HK-2 (cell line): Measurements from ENCODE around the gene HIBCH.
"Not testable (repeated sequence)": the region's sequence is repeated elsewhere in the genome, so short reads cannot be mapped to it uniquely, and the experiment has no call there.

Source experiments
- DNase-seq: peaks from one replicate; pipeline ENCODE4 v3.0.0-alpha.2; 2018; ENCODE audit not compliant: unreplicated experiment

HIBCH gene

DNA sequence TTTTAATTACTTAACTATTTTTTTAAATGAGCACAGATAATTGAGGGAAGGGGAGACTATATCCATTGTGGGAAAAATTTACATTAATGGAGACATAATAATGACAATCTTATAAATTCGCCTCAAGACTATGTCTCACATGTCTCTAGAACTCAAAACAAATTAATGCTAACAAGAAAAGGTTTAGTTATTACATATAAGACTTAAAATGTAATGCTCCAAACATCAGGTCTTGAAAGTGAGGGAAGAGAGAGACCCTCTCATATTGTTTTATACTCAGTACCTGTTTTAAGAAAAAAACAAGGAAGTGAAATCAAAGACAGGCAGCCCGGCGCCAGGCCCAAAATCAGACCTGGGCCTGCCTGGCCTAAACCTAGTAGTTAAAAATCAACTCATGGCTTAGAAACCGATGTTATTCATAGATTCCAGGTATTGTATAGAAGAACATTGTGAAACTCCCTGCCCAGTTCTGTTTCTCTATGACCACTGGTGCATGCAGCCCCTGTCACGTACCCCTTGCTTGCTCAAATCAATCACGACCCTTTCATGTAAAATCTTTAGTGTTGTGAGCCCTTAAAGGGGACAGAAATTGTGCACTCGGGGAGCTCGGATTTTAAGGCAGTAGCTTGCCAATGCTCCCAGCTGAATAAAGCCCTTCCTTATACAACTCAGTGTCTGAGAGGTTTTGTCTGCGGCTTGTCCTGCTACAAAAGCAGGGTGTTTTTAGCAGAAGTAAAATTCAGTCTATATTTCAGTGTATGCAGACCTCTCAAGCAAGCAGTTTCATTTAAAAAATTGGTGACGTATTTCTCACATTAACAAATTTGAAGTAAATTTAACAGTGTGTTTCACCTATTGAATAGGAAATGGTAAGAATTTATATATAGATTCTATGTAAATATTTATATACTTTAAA is 161.8 kb downstream of the HIBCH start:
- DNase-seq, result not testable (repeated sequence)

GRCh38 chr2:190156530-190157212 is 163.0 kb downstream of the HIBCH start:
- DNase-seq, result no peak
